Measurements from ENCODE around the gene CNN2.

CNN2 gene

DNA sequence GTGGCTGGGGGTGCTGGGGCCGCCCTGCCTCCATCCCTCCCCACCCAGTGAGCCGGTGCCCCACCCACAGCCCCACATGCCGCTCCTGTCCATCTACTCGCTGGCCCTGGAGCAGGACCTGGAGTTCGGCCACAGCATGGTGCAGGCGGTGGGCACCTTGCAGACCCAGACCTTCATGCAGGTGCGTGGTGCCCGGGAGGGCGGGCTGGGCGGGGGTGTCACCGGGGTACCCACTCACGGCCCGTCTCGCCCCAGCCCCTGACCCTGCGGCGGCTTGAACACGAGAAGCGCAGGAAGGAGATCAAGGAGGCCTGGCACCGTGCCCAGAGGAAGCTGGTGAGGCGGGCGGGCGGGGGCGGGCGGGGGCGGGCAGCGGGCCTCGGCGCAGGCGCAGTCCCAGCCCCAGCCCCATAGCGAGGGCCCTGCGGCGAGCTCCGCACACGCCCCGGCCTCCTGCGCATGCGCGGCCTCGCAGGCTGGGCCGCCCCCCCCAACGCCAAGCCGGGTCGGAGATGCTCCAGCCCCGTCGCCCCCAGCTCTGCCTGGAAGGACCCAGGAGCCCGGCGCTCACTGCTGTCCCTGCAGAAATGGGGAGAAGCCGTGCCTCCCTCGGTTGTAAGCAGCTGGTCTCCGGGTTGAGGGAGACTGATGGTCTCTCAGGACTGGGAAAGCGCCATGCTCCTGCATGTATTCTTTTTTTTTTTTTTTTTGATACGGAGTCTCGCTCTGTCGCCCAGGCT is 48.3 kb downstream of the CNN2 start:
- in situ Hi-C loops (cut with MboI; ENCODE audit: low sequenced_read_pairs), result no loop called here

DNA sequence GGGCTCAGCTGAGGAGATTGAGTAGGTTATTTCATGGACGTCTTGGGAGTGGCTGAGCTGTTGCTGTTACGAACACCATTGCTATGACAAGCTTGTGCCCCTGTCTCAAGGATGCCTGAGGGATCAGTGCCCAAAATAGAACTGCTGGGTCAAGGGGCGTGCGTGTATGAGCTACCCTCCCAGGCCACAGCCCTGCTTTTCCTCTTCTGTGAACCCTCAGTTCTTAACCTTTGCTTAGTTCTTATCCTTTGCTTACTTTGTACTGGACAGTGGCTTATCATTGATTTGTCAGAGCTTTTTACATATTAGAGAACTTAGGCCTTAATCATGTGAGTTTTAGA is 49.6 kb downstream of the CNN2 start:
- in situ Hi-C loops (cut with MboI; ENCODE audit: low sequenced_read_pairs), result no loop called here

DNA sequence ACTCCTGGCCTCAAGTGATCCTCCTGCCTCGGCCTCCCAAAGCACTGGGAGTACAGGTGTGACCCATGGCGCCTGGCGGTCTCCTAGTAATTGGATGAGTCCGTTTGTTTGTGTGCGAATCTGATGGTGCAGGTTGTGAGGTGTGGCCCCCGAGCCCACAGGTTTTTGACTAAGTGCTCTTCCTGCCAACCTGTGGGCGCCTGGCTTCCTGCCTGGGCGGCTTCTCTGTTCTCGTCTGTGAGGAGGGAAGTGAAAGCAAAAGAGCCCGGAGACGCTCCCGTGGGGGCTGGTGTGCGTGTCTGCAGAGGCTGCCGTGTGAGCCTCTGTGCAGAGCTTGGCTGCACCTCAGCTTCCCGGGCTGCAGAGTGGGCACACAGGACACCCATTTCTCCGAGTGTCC is 50.5 kb downstream of the CNN2 start:
- in situ Hi-C loops (cut with MboI; ENCODE audit: low sequenced_read_pairs), result no loop called here

DNA sequence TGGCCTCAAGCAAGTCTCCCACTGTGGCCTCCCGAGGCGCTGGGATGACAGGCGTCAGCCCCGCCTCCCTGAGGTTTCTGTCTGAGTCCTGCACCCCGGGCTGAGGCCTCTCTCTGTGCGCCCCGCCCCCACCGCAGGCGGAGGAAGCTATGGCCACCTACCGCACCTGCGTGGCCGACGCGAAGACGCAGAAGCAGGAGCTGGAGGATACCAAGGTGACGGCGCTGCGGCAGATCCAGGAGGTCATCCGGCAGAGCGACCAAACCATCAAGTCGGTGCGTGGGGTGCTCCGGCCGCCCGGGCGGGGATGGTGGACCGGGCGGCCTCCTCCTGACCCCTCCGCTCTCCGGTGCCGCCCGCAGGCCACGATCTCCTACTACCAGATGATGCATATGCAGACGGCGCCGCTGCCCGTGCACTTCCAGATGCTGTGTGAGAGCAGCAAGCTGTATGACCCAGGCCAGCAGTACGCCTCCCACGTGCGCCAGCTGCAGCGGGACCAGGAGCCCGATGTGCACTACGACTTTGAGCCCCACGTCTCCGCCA is 53.2 kb downstream of the CNN2 start:
- in situ Hi-C loops (cut with MboI; ENCODE audit: low sequenced_read_pairs), result no loop called here

DNA sequence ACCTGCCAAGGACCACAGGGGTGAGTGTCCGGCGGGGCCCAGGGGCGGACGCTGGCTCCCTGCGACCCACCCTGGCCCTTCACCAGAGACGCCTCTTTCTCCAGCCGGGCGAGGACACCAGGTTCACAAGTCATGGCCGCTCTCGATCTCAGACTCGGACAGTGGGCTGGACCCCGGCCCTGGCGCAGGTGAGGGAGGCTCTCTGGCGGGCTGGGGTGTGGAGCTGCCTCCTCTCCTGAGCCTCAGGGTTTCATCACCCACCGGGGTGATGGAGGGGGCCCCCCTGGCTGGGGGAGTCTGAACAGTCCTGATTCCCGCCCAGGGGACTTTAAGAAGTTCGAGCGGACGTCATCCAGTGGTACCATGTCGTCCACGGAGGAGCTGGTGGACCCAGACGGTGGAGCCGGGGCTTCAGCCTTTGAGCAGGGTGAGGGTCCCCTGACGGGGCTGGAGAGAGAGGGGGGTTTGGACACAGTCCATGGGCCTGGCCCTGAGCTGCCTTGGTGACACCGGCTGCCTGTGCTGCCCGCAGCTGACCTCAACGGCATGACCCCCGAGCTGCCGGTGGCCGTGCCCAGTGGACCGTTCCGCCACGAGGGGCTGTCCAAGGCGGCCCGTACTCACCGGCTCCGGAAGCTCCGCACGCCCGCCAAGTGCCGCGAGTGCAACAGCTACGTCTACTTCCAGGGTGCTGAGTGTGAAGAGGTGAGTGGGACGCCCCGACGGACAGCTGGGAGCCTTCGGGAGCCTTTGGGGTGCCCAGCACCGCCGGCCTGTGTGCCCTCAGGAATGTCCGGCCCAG is 54.2 kb downstream of the CNN2 start:
- in situ Hi-C loops (cut with MboI; ENCODE audit: low sequenced_read_pairs), result no loop called here

DNA sequence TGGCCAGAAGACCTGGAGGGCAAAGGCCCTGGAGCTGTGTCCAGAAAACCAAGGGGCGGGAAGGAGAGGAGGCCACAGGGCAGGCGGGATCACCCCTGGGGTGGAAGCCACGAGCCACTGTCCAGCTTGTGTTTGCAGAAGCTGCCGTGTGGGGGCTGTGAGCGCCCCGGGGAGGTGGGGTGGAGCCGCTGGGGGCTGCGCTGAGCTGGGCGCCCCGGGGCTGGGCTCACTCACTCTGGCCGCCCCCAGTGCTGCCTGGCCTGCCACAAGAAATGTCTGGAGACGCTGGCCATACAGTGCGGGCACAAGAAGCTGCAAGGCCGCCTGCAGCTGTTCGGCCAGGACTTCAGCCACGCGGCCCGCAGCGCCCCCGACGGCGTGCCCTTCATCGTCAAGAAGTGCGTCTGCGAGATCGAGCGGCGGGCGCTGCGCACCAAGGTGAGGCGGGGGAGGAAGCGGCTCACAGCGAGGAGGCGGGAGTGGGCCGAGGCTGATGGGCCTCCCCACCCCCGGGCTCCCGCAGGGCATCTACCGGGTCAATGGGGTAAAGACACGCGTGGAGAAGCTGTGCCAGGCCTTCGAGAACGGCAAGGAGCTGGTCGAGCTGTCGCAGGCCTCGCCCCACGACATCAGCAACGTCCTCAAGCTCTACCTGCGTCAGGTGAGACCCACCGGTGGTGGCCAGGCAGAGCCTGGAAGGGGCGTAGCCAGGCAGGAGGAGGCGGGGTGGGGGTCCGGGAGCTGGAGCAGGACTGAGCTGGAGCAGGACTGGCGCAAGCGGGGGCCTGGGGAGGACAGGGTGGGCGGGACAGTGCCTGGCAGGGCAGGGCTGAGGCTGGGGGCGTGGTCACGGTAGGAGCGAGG is 55.1 kb downstream of the CNN2 start:
- in situ Hi-C loops (cut with MboI; ENCODE audit: low sequenced_read_pairs), result no loop called here

DNA sequence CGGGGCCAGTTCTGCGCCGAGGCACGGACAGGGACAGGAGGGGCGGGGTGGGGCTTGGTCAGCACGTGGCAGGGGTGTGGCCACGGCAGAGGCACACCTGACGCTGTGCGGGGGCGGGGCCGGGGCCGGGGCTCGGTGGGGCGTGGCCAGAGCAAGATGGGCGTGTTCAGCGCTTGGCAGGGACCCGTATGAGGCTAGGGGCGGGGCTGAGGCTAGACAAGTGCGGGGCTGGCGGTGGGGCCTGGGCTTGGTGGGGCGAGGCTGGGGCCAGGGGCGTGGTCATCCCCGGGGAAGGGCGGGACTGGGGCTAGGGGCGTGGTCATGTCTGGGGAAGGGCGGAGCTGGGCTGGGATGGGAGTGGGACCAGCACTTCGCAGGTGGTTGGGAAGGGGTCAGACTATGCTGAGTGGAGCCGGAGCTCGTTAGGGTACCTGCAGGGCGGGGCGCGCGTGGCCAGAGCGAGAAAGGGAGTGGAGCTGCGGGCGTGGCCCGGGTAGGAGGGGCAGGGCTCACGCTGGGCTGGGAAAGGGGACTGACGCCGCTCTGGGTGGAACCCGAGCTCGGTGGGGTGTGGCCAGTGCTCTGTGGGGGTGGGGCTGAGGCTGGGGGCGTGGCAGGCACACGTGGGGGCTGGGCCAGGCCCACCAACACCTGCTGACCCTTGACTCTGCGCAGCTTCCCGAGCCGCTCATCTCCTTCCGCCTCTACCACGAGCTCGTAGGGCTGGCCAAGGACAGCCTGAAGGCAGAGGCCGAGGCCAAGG is 55.9 kb downstream of the CNN2 start:
- in situ Hi-C loops (cut with MboI; ENCODE audit: low sequenced_read_pairs), result no loop called here

DNA sequence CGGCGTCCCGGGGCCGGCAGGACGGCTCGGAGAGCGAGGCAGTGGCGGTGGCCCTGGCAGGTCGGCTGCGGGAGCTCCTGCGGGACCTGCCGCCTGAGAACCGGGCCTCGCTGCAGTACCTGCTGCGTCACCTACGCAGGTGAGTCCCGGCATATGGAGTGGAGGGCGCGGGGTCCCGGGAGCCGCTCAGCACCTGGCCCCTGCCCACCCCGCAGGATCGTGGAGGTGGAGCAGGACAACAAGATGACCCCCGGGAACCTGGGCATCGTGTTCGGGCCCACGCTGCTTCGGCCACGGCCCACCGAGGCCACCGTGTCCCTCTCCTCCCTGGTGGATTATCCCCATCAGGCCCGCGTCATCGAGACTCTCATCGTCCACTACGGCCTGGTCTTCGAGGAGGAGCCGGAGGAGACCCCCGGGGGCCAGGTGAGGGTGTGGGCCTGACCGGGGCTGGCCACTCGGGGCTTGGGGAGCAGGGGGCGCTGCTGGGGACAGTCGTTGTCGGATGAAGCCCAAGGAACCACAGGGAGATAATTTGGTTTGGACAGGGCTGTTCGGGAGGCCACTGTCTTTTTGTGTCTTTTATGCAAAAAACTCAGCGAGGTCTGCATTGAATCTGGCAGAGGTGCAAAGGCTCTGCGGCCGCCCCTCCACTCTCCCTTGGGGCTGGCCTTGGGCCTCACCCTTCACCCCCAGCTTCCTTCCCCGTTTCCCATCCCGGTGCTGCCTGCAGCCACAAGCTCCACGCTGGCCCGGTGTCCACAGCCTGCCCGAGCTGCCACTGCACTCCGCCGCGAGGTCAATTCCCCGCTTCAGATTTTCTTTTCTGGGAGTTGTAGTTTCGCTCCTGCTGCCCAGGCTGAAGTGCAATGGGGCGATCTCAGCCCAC is 56.8 kb downstream of the CNN2 start:
- in situ Hi-C loops (cut with MboI; ENCODE audit: low sequenced_read_pairs), result no loop called here

DNA sequence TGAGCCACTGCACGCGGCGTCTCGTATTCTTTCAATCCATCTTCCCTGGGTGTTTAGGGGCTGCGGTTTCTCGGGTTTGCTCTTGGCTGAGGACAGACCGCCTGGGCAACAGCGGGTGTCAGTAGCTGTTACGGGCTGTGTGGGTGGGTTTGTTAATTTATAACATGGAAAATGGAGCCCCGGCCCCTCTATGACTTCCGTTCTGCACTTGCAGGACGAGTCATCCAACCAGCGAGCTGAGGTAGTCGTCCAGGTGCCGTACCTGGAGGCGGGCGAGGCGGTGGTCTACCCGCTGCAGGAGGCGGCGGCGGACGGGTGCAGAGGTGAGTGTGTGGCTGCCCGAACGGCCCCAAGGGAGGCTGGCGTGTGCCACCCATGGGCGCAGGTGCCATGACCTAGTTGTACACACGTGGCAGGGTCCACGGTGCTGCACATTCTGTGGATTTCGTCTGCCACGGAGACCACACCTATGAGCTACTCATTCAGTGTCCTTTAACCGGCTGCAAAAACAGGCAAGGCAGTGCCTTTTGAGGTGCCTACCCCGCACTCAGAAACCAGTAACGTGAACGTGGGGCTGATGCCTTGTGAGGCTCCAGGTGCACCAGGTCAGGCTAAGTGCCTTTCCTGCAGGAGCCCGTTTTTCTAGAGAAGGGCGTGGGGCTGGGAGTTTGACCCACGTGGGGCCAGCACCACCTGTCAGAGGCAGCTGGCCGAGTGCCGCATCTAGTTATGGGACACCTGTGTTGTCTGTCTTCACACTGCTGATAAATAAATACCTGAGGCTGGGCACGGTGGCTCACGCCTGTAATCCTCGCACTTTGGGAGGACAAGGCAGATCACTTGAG is 57.8 kb downstream of the CNN2 start:
- in situ Hi-C loops (cut with MboI; ENCODE audit: low sequenced_read_pairs), result no loop called here

DNA sequence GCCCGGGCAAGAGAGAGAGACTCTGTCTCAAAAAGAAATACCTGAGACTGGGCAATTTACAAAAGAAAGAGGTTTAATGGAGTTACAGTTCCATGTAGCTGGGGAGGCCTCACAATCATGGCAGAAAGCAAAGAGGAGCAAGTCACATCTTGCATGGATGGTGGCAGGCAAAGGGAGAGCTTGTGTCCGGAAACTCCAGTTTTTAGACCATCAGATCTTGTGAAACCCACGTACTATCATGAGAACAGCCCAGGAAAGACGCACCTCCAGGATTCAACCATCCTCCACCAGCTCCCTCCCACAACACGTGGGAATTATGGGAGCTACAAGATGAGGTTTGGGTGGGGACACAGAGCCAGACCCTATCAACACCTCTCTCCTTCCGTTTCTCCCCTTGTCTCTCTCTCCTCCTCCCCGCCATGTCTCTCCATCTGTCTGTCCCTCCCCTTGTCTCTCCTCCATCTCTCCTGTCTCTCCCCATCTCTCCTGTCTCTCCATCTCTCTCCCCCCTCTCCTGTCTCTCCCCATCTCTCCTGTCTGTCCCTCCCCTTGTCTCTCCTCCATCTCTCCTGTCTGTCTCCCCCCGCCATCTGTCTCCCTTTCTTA is 58.7 kb downstream of the CNN2 start:
- in situ Hi-C loops (cut with MboI; ENCODE audit: low sequenced_read_pairs), result no loop called here

DNA sequence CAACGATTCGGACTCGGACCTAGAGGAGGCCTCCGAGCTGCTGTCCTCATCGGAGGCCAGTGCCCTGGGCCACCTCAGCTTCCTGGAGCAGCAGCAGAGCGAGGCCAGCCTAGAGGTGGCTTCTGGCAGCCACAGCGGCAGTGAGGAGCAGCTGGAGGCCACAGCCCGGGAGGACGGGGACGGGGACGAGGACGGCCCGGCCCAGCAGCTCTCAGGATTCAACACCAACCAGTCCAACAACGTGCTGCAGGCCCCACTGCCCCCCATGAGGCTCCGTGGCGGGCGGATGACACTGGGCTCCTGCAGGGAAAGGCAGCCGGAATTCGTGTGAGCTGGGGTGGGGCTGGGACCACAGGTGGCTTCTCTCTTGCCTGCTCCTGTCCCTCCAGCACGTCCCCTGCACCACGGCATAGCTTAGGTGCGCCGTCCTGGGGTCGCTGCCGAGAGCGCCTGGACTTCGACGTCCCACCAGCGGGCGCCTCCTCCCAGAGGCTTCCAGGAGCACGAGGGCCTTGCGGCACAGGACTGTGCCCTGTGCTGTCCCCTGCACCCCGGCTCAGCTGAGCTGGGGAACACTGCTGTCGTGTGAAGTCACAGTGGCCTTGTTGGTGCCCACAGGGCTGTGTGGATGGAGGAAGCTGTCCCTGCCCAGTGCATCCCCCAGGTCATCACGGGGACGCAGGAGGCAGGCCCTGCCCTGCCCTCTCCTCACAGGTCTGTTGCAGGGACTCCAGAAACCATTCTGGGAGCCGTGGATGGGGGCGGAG is 59.5 kb downstream of the CNN2 start:
- in situ Hi-C loops (cut with MboI; ENCODE audit: low sequenced_read_pairs), result no loop called here

DNA sequence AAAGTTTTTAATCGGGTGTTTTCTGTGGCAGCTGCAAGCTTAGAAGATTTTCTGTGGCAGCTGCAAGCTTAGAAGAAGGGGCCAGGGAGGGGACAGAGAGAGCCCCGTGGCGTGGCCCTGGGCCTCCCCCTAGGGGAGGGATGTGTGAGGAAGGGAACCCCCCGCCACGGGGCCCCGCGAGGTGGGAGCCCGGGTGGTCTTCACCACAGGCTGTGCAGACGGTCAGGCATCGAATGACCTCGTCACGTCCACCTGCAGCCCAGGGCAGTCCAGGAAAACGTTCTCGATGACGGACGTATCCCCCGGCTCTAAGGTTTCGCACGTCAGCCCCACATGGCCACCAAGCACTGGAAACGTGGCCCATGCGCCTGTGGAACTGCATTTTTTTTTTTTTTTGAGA is 60.2 kb downstream of the CNN2 start:
- in situ Hi-C loops (cut with MboI; ENCODE audit: low sequenced_read_pairs), result no loop called here

DNA sequence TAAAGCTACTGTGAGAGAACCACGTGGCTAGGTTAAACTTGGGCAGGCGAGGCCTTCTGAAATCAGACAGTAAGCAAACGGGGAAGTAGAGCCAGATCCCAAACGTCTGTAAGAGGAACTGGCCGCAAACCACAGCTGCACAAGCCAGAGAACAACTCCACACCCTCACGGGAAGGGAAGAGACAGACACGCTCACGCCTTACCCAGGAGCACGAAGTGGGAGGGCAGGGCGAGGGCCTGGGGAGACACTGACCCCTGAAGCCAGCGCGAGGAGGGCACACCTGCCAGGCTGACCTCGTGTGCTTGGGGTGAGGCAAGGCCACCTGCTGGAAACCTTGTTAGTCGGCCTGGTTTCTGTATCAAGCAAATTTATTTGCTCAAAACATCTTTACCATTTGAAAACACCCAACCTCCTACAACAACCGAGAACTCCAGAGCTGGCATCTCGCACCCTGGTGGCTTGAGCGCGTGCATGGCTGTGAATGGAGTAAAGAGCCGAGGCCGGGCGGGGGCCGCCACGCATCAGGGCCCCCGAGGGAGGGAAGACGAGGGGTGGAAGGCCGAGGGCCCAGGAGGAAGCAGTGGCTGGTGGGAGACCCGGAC is 61.5 kb downstream of the CNN2 start:
- in situ Hi-C loops (cut with MboI; ENCODE audit: low sequenced_read_pairs), result no loop called here

DNA sequence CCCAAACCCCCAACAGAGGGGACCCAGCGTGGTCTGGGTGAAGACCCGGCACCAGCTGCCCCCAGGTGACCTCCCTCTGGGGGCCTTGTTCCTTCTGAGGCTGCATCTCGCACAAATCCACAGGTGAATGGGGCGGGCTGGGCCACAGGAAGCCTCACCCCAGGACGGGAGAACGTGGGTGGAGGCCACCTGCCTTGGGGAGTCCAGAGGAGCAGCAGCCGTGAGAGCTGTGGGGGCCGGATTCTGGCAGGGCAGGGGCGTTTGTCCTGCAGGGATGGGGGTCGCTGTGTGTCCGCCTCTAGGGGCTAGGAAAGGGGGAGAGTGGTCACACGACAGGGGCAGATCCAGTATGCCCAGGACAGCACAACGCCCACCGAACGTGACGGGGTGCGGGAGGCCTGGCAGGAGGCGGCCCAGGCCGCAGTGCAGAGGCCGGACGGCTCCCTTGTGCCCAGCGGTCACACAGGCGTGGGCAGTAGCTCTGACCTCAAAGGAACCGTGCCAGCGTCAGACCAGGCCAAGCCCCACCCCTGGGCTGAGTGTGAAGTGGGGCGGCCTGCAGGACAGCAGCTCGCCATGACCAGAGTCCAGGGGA is 62.1 kb downstream of the CNN2 start:
- in situ Hi-C loops (cut with MboI; ENCODE audit: low sequenced_read_pairs), result no loop called here
